DOHH2 (cell line): ENCODE measurements around the gene USP2.

Experiments
- H3F3A ChIP-seq: fragments of 200-600 bp; sonication (generic), shearing (Covaris generic); 2 replicates; pipeline ENCODE4 v1.6.0; 2016; ENCODE audit warnings: antibody characterized with exemption, mild to moderate bottlenecking; ENCODE audit not compliant: control insufficient read depth, insufficient read depth
- H3K27ac ChIP-seq: fragments of 200-600 bp; sonication (generic); 2 replicates; pipeline ENCODE4 v1.5.1; 2014; ENCODE audit warnings: low read depth, mild to moderate bottlenecking, low read length, moderate library complexity
- H3K27me3 ChIP-seq: fragments of 200-600 bp; sonication (generic); 2 replicates; pipeline ENCODE4 v1.6.1; 2014; ENCODE audit warnings: mild to moderate bottlenecking, low read length, mixed read lengths; ENCODE audit not compliant: control insufficient read depth
- H3K36me3 ChIP-seq: fragments of 200-600 bp; sonication (generic); 2 replicates; pipeline ENCODE4 v1.6.1; 2014; ENCODE audit warnings: mild to moderate bottlenecking, low read length, moderate library complexity, mixed read lengths; ENCODE audit not compliant: control insufficient read depth
- H3K4me1 ChIP-seq: fragments of 200-600 bp; sonication (generic); 2 replicates; pipeline ENCODE4 v1.6.1; 2014; ENCODE audit warnings: mild to moderate bottlenecking, low read length, mixed read lengths; ENCODE audit not compliant: control insufficient read depth
- H3K4me2 ChIP-seq: fragments of 200-600 bp; sonication (generic); 2 replicates; pipeline ENCODE4 v1.6.0; 2014; ENCODE audit warnings: mild to moderate bottlenecking, low read length, moderate library complexity
- H3K4me3 ChIP-seq: fragments of 200-600 bp; sonication (generic); 2 replicates; pipeline ENCODE4 v1.5.1; 2014; ENCODE audit warnings: mild to moderate bottlenecking, low read length, mixed read lengths
- H3K79me2 ChIP-seq: fragments of 200-600 bp; sonication (generic); 2 replicates; pipeline ENCODE4 v1.6.1; 2014; ENCODE audit warnings: mild to moderate bottlenecking, low read length, mixed read lengths; ENCODE audit not compliant: control insufficient read depth
- H3K9me2 ChIP-seq: fragments of 200-600 bp; sonication (generic); replicated peaks from 2 replicates; pipeline ENCODE4 v1.6.1; 2014; ENCODE audit warnings: mild to moderate bottlenecking, low read length, mixed read lengths; ENCODE audit not compliant: control insufficient read depth
- H3K9me3 ChIP-seq: fragments of 200-600 bp; sonication (generic); 2 replicates; pipeline ENCODE4 v1.6.1; 2014; ENCODE audit warnings: antibody characterized with exemption, low read length, mixed read lengths; ENCODE audit not compliant: control insufficient read depth, insufficient read depth
- H4K20me1 ChIP-seq: fragments of 200-600 bp; sonication (generic); 2 replicates; pipeline ENCODE4 v1.6.0; 2014; ENCODE audit warnings: low read depth, mild to moderate bottlenecking, antibody characterized with exemption, low read length, moderate library complexity; ENCODE audit not compliant: control insufficient read depth, insufficient read depth
- CTCF ChIP-seq: fragments of 200-600 bp; sonication (generic); IDR thresholded peaks from one replicate; pipeline ENCODE4 v1.5.1; 2014; ENCODE audit warnings: antibody characterized with exemption, mild to moderate bottlenecking, low read depth, low read length; ENCODE audit not compliant: poor library complexity, severe bottlenecking
- EZH2phosphoT487 ChIP-seq: fragments of 200-600 bp; sonication (generic); IDR thresholded peaks from 2 replicates; pipeline ENCODE4 v1.6.1; 2017; ENCODE audit warnings: borderline replicate concordance, mild to moderate bottlenecking, antibody characterized with exemption, low read length, moderate library complexity, mixed read lengths

Gene USP2

GRCh38 chr11:119356349-119357031 lies 25.0 kb downstream of the USP2 start:
- TF ChIP-seq EZH2phosphoT487 (no peak), CTCF (peak; percentile 97)
- H3K4me2 ChIP-seq = peak overlapping the region; percentile 86
- 0 out of 2 replicates have a peak, but pooled peaks cover 5% of the 10 kb centered on the region for H3F3A ChIP-seq
- H3K36me3 ChIP-seq = peaks cover 58% of the 10 kb centered on the region
- H3K9me3 ChIP-seq = no peaks in the 10 kb centered on the region
- peak overlapping the region; percentile 72 for H3K4me3 ChIP-seq
- peaks cover 51% of the 10 kb centered on the region for H3K4me1 ChIP-seq
- no peak overlapping the region for H3K27ac ChIP-seq
- no peaks in the 10 kb centered on the region for H3K9me2 ChIP-seq
- H3K27me3 ChIP-seq = no peaks in the 10 kb centered on the region
- peaks cover 12% of the 10 kb centered on the region for H3K79me2 ChIP-seq
- H4K20me1 ChIP-seq = no peaks in the 10 kb centered on the region

GRCh38 chr11:119355091-119355843 lies 26.2 kb downstream of the USP2 start:
- Histone ChIP-seq H3K27ac (no peak overlapping the region), H3K4me1 (peaks cover 43% of the 10 kb centered on the region), H3K79me2 (peaks cover 3% of the 10 kb centered on the region; the same call in 1 of the 2 replicates), H3F3A (0 out of 2 replicates have a peak, but pooled peaks cover 3% of the 10 kb centered on the region), H3K4me2 (no peak overlapping the region), H3K4me3 (no peak overlapping the region), H3K9me3 (no peaks in the 10 kb centered on the region), H3K9me2 (no peaks in the 10 kb centered on the region), H3K36me3 (peaks cover 54% of the 10 kb centered on the region), H4K20me1 (no peaks in the 10 kb centered on the region), H3K27me3 (no peaks in the 10 kb centered on the region)
- TF ChIP-seq EZH2phosphoT487 = no peak
- TF ChIP-seq CTCF = no peak

GRCh38 chr11:119352857-119353260 lies 28.6 kb downstream of the USP2 start:
- H3K36me3 ChIP-seq = peaks cover 32% of the 10 kb centered on the region
- no peaks in the 10 kb centered on the region for H3K9me3 ChIP-seq
- H3K27ac ChIP-seq = no peak overlapping the region
- H3F3A ChIP-seq = 0 out of 2 replicates have a peak, but pooled peaks cover 3% of the 10 kb centered on the region
- no peaks in the 10 kb centered on the region for H3K27me3 ChIP-seq
- H3K4me3 ChIP-seq = no peak overlapping the region
- H3K9me2 ChIP-seq = no peaks in the 10 kb centered on the region
- no peaks in the 10 kb centered on the region for H3K79me2 ChIP-seq
- H4K20me1 ChIP-seq = no peaks in the 10 kb centered on the region
- H3K4me1 ChIP-seq = peaks cover 23% of the 10 kb centered on the region
- H3K4me2 ChIP-seq = no peak overlapping the region
- no peak for TF ChIP-seq EZH2phosphoT487
- TF ChIP-seq CTCF = no peak
